Panc1 (cell line): ENCODE measurements around the gene CDKN2B-AS1. TPM values are rescaled to one million over a fixed set of nuclear protein-coding genes. Genes with fewer than 3 reads are reported as not detected.

ENCODE experiments used
- ATAC-seq: fragments of 200-7000 bp; cut with Tn5 transposase; 2 replicates; pipeline ENCODE4 v1.9.1; 2020; ENCODE audit warnings: mild to moderate bottlenecking, moderate library complexity
- BruUV-seq: library from RNA; stranded (reverse); fragments of 400-500 nt; replicated peaks from 2 replicates; lab custom pipeline; 2021; lab: Mats Ljungman, UMichigan
- CTCF ChIA-PET: fragments of 300-600 bp; sonication (Branson Sonifier 250); formaldehyde crosslinking; loops from one replicate; lab custom pipeline; 2022; ENCODE audit warnings: antibody characterized with exemption; lab: Charles Lee
- POLR2A ChIA-PET: fragments of 300-600 bp; sonication (Branson Sonifier 250); formaldehyde crosslinking; loops from one replicate; lab custom pipeline; 2022; ENCODE audit warnings: antibody characterized with exemption; lab: Charles Lee
- DNase-seq: peaks from one replicate; pipeline ENCODE4 v3.0.0-alpha.2; 2010; ENCODE audit warnings: low read depth, low spot score
- H3K27ac ChIP-seq: 2 replicates; pipeline ENCODE4 v1.5.1; 2011; ENCODE audit warnings: mild to moderate bottlenecking, low read length, inconsistent platforms
- H3K27me3 ChIP-seq: fragments of 200-500 bp; sonication (Bioruptor generic); 2 replicates; pipeline ENCODE4 v1.6.0; 2014; ENCODE audit warnings: low read length, inconsistent platforms; ENCODE audit not compliant: control insufficient read depth, insufficient read depth
- H3K36me3 ChIP-seq: fragments of 200-500 bp; sonication (Bioruptor generic); 2 replicates; pipeline ENCODE4 v1.5.1; 2014; ENCODE audit warnings: inconsistent platforms, mild to moderate bottlenecking, low read length, moderate library complexity; ENCODE audit not compliant: control insufficient read depth, insufficient read depth
- H3K4me1 ChIP-seq: 2 replicates; pipeline ENCODE4 v1.5.1; 2011; ENCODE audit warnings: inconsistent platforms, mild to moderate bottlenecking, low read length, moderate library complexity; ENCODE audit not compliant: control insufficient read depth, insufficient read depth
- H3K4me3 ChIP-seq, 2 experiments: 2 replicates each; pipeline ENCODE4 v1.5.1; 2011 to 2012; ENCODE audit warnings: low read depth in 2 of 2, low read length in 2 of 2, mild to moderate bottlenecking in 2 of 2, inconsistent platforms in 1 of 2, moderate library complexity in 1 of 2
- H3K9me3 ChIP-seq: fragments of 200-500 bp; sonication (Bioruptor generic); 2 replicates; pipeline ENCODE4 v1.5.1; 2014; ENCODE audit warnings: low read depth, mild to moderate bottlenecking, inconsistent platforms, low read length, moderate library complexity; ENCODE audit not compliant: control insufficient read depth, insufficient read depth
- CTCF ChIP-seq: fragments of 450-650 bp; IDR thresholded peaks from 2 replicates; pipeline ENCODE4 v1.5.1; 2017; ENCODE audit warnings: mild to moderate bottlenecking
- POLR2AphosphoS5 ChIP-seq: IDR thresholded peaks from 2 replicates; pipeline ENCODE4 v1.6.1; 2012; ENCODE audit warnings: mild to moderate bottlenecking, low read depth, low read length, moderate library complexity
- REST ChIP-seq, 2 experiments: IDR thresholded peaks; 2 replicates each; pipeline ENCODE4 v1.6.1; 2011 to 2012; ENCODE audit warnings: low read depth in 2 of 2, control low read depth in 1 of 2, low read length in 1 of 2, mild to moderate bottlenecking in 1 of 2, moderate library complexity in 1 of 2; ENCODE audit not compliant: insufficient read depth in 1 of 2
- SIN3A ChIP-seq: IDR thresholded peaks from 2 replicates; pipeline ENCODE4 v1.6.1; 2012; ENCODE audit warnings: low read depth, mild to moderate bottlenecking, low read length, moderate library complexity, borderline replicate concordance; ENCODE audit not compliant: insufficient read depth
- TCF7L2 ChIP-seq: IDR thresholded peaks from 2 replicates; pipeline ENCODE4 v1.6.1; 2011; ENCODE audit warnings: mild to moderate bottlenecking, low read depth, low read length, inconsistent platforms
- in situ Hi-C: cut with HindIII; loops from 2 replicates; pipeline ENCODE4 v1.10.0; 2016; ENCODE audit warnings: low sequenced_read_pairs, low pct_unique_long_range_greater_than_20kb
- intact Hi-C: fragments of 100-400 bp; cut with micrococcal nuclease; formaldehyde crosslinking; loops from one replicate; pipeline ENCODE4 v1.10.0; 2022; ENCODE audit not compliant: unreplicated experiment
- total RNA-seq: library from RNA; stranded (reverse); gene quantifications from one replicate; pipeline ENCODE4 v1.2.1, GENCODE V29; 2021; ENCODE audit not compliant: unreplicated experiment

CDKN2B-AS1 gene
- total RNA-seq, 1 experiment from 2014 or later = not detected

GRCh38 chr9:22026696-22027095 is 32.1 kb downstream of the CDKN2B-AS1 start:
- Histone ChIP-seq H3K4me3 (no peak overlapping the region), H3K4me1 (no peaks in the 10 kb centered on the region), H3K9me3 (no peaks in the 10 kb centered on the region), H3K27ac (no peak overlapping the region), H3K27me3 (no peaks in the 10 kb centered on the region), H3K36me3 (no peaks in the 10 kb centered on the region)
- POLR2A ChIA-PET = no interaction called here
- no peak for DNase-seq
- ATAC-seq = no peak
- no peak for TF ChIP-seq POLR2AphosphoS5
- no peak for TF ChIP-seq CTCF
- no peak for TF ChIP-seq SIN3A
- no peak for TF ChIP-seq REST (IDR thresholded peaks at IDR 0.05; ENCODE audit: insufficient read depth in 1 of 2, low read depth in 2 of 2, low read length in 1 of 2)
- TF ChIP-seq TCF7L2 = no peak
- CTCF ChIA-PET = no interaction called here
- BruUV-seq = no TSS peak
- in situ Hi-C loops = no loop called here
- intact Hi-C loops = no loop called here

- H3K4me3 ChIP-seq = no peak overlapping the region
- BruUV-seq = no TSS peak
- TF ChIP-seq POLR2AphosphoS5 = no peak
- TF ChIP-seq REST (IDR thresholded peaks at IDR 0.05; ENCODE audit: insufficient read depth in 1 of 2, low read depth in 2 of 2, low read length in 1 of 2) = no peak
- no peak for TF ChIP-seq CTCF
- no peak for TF ChIP-seq TCF7L2
- no peak for TF ChIP-seq SIN3A
- no peaks in the 10 kb centered on the region for H3K36me3 ChIP-seq
- ChIA-PET CTCF (no interaction called here), POLR2A (no interaction called here)
- intact Hi-C loops (no loop called here), in situ Hi-C loops (no loop called here)
- no peak overlapping the region for H3K27ac ChIP-seq
- DNase-seq = no peak
- ATAC-seq = no peak
- no peaks in the 10 kb centered on the region for H3K27me3 ChIP-seq
- H3K4me1 ChIP-seq = no peaks in the 10 kb centered on the region
- H3K9me3 ChIP-seq = no peaks in the 10 kb centered on the region
Observed at GRCh38 chr9:22028394-22028793, 33.8 kb downstream of the CDKN2B-AS1 start.
